ENCODE data around the gene OR6S1. TPM values are rescaled to one million over a fixed set of nuclear protein-coding genes. Genes with fewer than 3 reads are reported as not detected.

The OR6S1 gene
- total RNA-seq, 2 donors from 2014 or later: not detected

- DNase-seq (ENCODE audit: low spot score) (peak; percentile 57), ATAC-seq (ENCODE audit: insufficient number of reproducible peaks, low FRiP score, low read depth) (peak; percentile 79)
- Histone ChIP-seq H3K9me3 (no peaks in the 10 kb centered on the region), H3K27ac (peak overlapping the region; percentile 74 to 75), H3K4me1 (ENCODE audit: control insufficient read depth in 1 of 2, low read depth in 2 of 2) (peaks cover 0 to 23% of the 10 kb centered on the region in 2 donors), H3K4me3 (peak overlapping the region; percentile 77), H3K36me3 (no peaks in the 10 kb centered on the region), H3K27me3 (replicated peaks; ENCODE audit: insufficient read depth) (no peaks in the 10 kb centered on the region)
- TF ChIP-seq CTCF (IDR thresholded peaks at IDR 0.05): peak; percentile 80
These were observed 28.1 kb downstream of the OR6S1 start for GRCh38 chr14:20613094-20614037.

GRCh38 chr14:20612403-20612802 is 29.1 kb downstream of the OR6S1 start:
- DNase-seq (ENCODE audit: low spot score) (no peak), ATAC-seq (ENCODE audit: insufficient number of reproducible peaks, low FRiP score, low read depth) (no peak)
- Histone ChIP-seq H3K27me3 (replicated peaks; ENCODE audit: insufficient read depth) (no peaks in the 10 kb centered on the region), H3K36me3 (no peaks in the 10 kb centered on the region), H3K9me3 (no peaks in the 10 kb centered on the region), H3K27ac (peak overlapping the region; percentile 42 to 74), H3K4me1 (ENCODE audit: control insufficient read depth in 1 of 2, low read depth in 2 of 2) (peaks cover 0 to 23% of the 10 kb centered on the region in 2 donors), H3K4me3 (no peak overlapping the region)
- no peak for TF ChIP-seq CTCF (IDR thresholded peaks at IDR 0.05)

- DNase-seq (ENCODE audit: low spot score): no peak
- Histone ChIP-seq H3K27me3 (replicated peaks; ENCODE audit: insufficient read depth) (no peaks in the 10 kb centered on the region), H3K4me3 (no peak overlapping the region), H3K4me1 (ENCODE audit: control insufficient read depth in 1 of 2, low read depth in 2 of 2) (peaks cover 0 to 23% of the 10 kb centered on the region in 2 donors), H3K36me3 (no peaks in the 10 kb centered on the region), H3K27ac (no peak overlapping the region), H3K9me3 (no peaks in the 10 kb centered on the region)
- no peak for TF ChIP-seq CTCF (IDR thresholded peaks at IDR 0.05)
- ATAC-seq (ENCODE audit: insufficient number of reproducible peaks, low FRiP score, low read depth): no peak
These were observed 30.2 kb downstream of the OR6S1 start for GRCh38 chr14:20611277-20611676.

GRCh38 chr14:20610002-20610765 is 31.3 kb downstream of the OR6S1 start:
- no peak for DNase-seq (ENCODE audit: low spot score)
- Histone ChIP-seq H3K9me3 (no peaks in the 10 kb centered on the region), H3K27ac (peak overlapping the region; percentile 48 to 66), H3K36me3 (no peaks in the 10 kb centered on the region), H3K4me3 (peak overlapping the region; percentile 81), H3K27me3 (replicated peaks; ENCODE audit: insufficient read depth) (no peaks in the 10 kb centered on the region), H3K4me1 (ENCODE audit: control insufficient read depth in 1 of 2, low read depth in 2 of 2) (peaks cover 0 to 23% of the 10 kb centered on the region in 2 donors)
- no peak for ATAC-seq (ENCODE audit: insufficient number of reproducible peaks, low FRiP score, low read depth)
- TF ChIP-seq CTCF (IDR thresholded peaks at IDR 0.05): no peak

All from thoracic aorta (tissue), 2 donors.